Endothelial cell of umbilical vein (primary cell): ENCODE data around the gene SPG11. TPM values are rescaled to one million over a fixed set of nuclear protein-coding genes. Genes with fewer than 3 reads are reported as not detected.

ENCODE experiments used
- BruUV-seq: library from RNA; stranded (reverse); fragments of 400-500 nt; replicated peaks from 2 replicates; lab custom pipeline; 2021; lab: Mats Ljungman, UMichigan
- CTCF ChIA-PET: fragments of 300-600, 350-600 bp; sonication (Branson Sonifier 250); formaldehyde crosslinking; loops from one replicate; lab custom pipeline; 2021; ENCODE audit warnings: antibody characterized with exemption, inconsistent platforms; lab: Charles Lee
- POLR2A ChIA-PET: fragments of 300-600, 350-600 bp; sonication (Branson Sonifier 250); formaldehyde crosslinking; loops from one replicate; lab custom pipeline; 2021; ENCODE audit warnings: antibody characterized with exemption, inconsistent platforms; lab: Charles Lee
- DNase-seq: peaks from one replicate; pipeline ENCODE4 v3.0.0-alpha.2; 2011; ENCODE audit warnings: low read depth, low spot score
- FAIRE-seq: peaks from 2 replicates; lab custom pipeline; 2011; peaks lifted over from hg19 to GRCh38; lab: Jason Lieb, UNC
- H2AFZ ChIP-seq: 2 replicates; pipeline ENCODE4 v1.6.0; 2012; ENCODE audit warnings: low read depth, low read length, control low read depth, inconsistent platforms
- H3K27ac ChIP-seq: 2 replicates; pipeline ENCODE4 v1.5.1; 2011; ENCODE audit warnings: low read depth, mild to moderate bottlenecking, control low read depth, low read length, moderate library complexity; ENCODE audit not compliant: insufficient read depth
- H3K27me3 ChIP-seq, 2 experiments: 2 replicates each; pipeline versions ENCODE4 v1.6.0 to v1.6.1; 2011; ENCODE audit warnings: low read length in 2 of 2, mixed read lengths in 1 of 2; ENCODE audit not compliant: control insufficient read depth in 2 of 2, insufficient read depth in 2 of 2
- H3K36me3 ChIP-seq, 2 experiments: 2 replicates in 1 of 2; 3 replicates in 1 of 2; pipeline ENCODE4 v1.5.1; 2011; ENCODE audit warnings: low read length in 2 of 2, mild to moderate bottlenecking in 1 of 2, moderate library complexity in 1 of 2; ENCODE audit not compliant: control insufficient read depth in 2 of 2, insufficient read depth in 2 of 2; ENCODE audit errors: extremely low read depth in 1 of 2
- H3K4me1 ChIP-seq: 3 replicates; pipeline ENCODE4 v1.5.1; 2011; ENCODE audit warnings: mild to moderate bottlenecking, low read length; ENCODE audit not compliant: control insufficient read depth, insufficient read depth; ENCODE audit errors: extremely low read depth
- H3K4me2 ChIP-seq: 2 replicates; pipeline ENCODE4 v1.6.1; 2011; ENCODE audit warnings: low read length, control low read depth, mixed read lengths; ENCODE audit not compliant: insufficient read depth
- H3K4me3 ChIP-seq, 3 experiments: fragments of 200-600 bp in 1 of 3; sonication (generic), shearing (Covaris generic) in 1 of 3; replicated peaks in 1 of 3; 2 replicates each; pipeline ENCODE4 v1.5.1; 2011 to 2016; ENCODE audit warnings: control low read depth in 3 of 3, low read length in 3 of 3, mild to moderate bottlenecking in 2 of 3, inconsistent platforms in 1 of 3, low read depth in 1 of 3, moderate library complexity in 1 of 3; ENCODE audit not compliant: insufficient read depth in 1 of 3
- H3K79me2 ChIP-seq: 2 replicates; pipeline ENCODE4 v1.6.0; 2012; ENCODE audit warnings: low read length, inconsistent platforms; ENCODE audit not compliant: control insufficient read depth, insufficient read depth
- H3K9ac ChIP-seq: replicated peaks from 2 replicates; pipeline ENCODE3; 2011; ENCODE audit warnings: low read length, control low read depth; ENCODE audit not compliant: insufficient read depth; ENCODE audit errors: extremely low read depth
- H3K9me1 ChIP-seq: replicated peaks from 3 replicates; pipeline ENCODE4 v1.6.0; 2011; ENCODE audit warnings: mild to moderate bottlenecking, low read length; ENCODE audit not compliant: control insufficient read depth, insufficient read depth; ENCODE audit errors: extremely low read depth
- H3K9me3 ChIP-seq: replicated peaks from 2 replicates; pipeline ENCODE4 v1.5.1; 2012; ENCODE audit warnings: low read length, inconsistent platforms; ENCODE audit not compliant: control insufficient read depth, insufficient read depth
- H4K20me1 ChIP-seq: replicated peaks from 2 replicates; pipeline ENCODE3; 2011; ENCODE audit warnings: mild to moderate bottlenecking, low read length; ENCODE audit not compliant: control insufficient read depth, insufficient read depth; ENCODE audit errors: extremely low read depth
- EZH2 ChIP-seq: IDR thresholded peaks from 2 replicates; pipeline ENCODE4 v1.6.1; 2012; ENCODE audit warnings: borderline replicate concordance, low read depth, mild to moderate bottlenecking, moderate library complexity, low read length, inconsistent platforms; ENCODE audit not compliant: severe bottlenecking
- FOS ChIP-seq: IDR thresholded peaks from 2 replicates; pipeline ENCODE4 v1.6.1; 2011; ENCODE audit warnings: mild to moderate bottlenecking, low read length, moderate library complexity, borderline replicate concordance; ENCODE audit not compliant: insufficient read depth
- GATA2 ChIP-seq: IDR thresholded peaks from 2 replicates; pipeline ENCODE4 v1.7.0; 2011; ENCODE audit warnings: low read depth, mild to moderate bottlenecking, moderate library complexity, mixed read lengths, low read length; ENCODE audit not compliant: insufficient read length, insufficient read depth
- JUN ChIP-seq: IDR thresholded peaks from 2 replicates; pipeline ENCODE4 v1.6.1; 2011; ENCODE audit warnings: borderline replicate concordance, low read depth; ENCODE audit not compliant: insufficient read length, insufficient read depth
- MYC ChIP-seq: IDR thresholded peaks from one replicate; pipeline ENCODE4 v1.6.1; 2011; ENCODE audit warnings: mild to moderate bottlenecking, low read depth, low read length
- POLR2A ChIP-seq: IDR thresholded peaks from 2 replicates; pipeline ENCODE4 v1.6.1; 2012; ENCODE audit warnings: low read depth, mild to moderate bottlenecking, control low read depth, low read length
- POLR2AphosphoS5 ChIP-seq: IDR thresholded peaks from 2 replicates; pipeline ENCODE4 v1.6.1; 2012; ENCODE audit warnings: low read depth, mild to moderate bottlenecking, control low read depth, low read length, moderate library complexity; ENCODE audit not compliant: insufficient read depth
- dilution Hi-C: fragments of 300-500 bp; cut with MboI; formaldehyde crosslinking; loops from one replicate; pipeline ENCODE4 v1.15.0; 2019; ENCODE audit warnings: low sequenced_read_pairs; ENCODE audit not compliant: extremely low pct_ligation_motif_present
- intact Hi-C: fragments of 100-400 bp; cut with micrococcal nuclease; formaldehyde crosslinking; loops from one replicate; pipeline ENCODE4 v1.10.0; 2022
- polyA plus RNA-seq, 4 experiments: library from polyadenylated mRNA; depleted of rRNA in 3 of 4; stranded (reverse) in 3 of 4; unstranded in 1 of 4; fragments of >200 nt; gene quantifications; 2 replicates each; pipeline versions ENCODE4 v1.2.1 to v1.2.3, GENCODE V29; 2011 to 2012; ENCODE audit warnings: missing spikeins in 1 of 4
- total RNA-seq: library from RNA; stranded (reverse); gene quantifications from 2 replicates; pipeline ENCODE4 v1.2.3, GENCODE V29; 2021
- TF ChIP-seq, protein P1 (sequence below): IDR thresholded peaks from 2 replicates; pipeline ENCODE4 v1.6.1; 2011; ENCODE audit not compliant: insufficient read depth, insufficient read length
- TF ChIP-seq, protein P2 (sequence below), 2 donors: IDR thresholded peaks; 1 replicate in 1 of 2; 2 replicates in 1 of 2; pipeline ENCODE4 v1.5.1; 2011; ENCODE audit warnings: low read length in 2 of 2, mild to moderate bottlenecking in 2 of 2, moderate library complexity in 2 of 2, control low read depth in 1 of 2, inconsistent platforms in 1 of 2, low read depth in 1 of 2; ENCODE audit not compliant: insufficient read depth in 1 of 2; ENCODE audit errors: extremely low read depth in 1 of 2

Gene SPG11
- total and polyA plus RNA-seq, 2 donors (not counting 3 experiments of a cell fraction or from before 2014, with no cell fraction given) = 30.7 to 53.5 TPM

DNA sequence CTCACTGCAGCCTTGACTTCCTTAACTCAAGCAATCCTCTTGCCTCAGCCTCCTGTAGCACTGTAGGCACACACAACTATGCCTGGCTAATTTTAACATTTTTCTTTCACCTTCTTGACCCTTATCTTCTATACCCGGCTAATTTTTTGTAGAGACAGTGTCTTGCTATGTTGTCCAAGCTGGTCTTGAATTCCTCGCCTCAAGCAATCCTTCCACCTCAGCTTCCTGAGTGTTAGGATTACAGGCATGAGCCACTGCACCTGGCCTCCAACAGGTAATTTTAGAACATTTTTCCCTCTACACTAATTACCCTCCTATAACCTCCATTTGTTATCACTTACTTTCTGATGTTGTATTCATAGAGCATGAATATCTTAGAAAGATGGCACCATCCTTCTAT is 60.3 kb downstream of the SPG11 start:
- no peaks in the 10 kb centered on the region for H3K79me2 ChIP-seq
- peaks cover 14% of the 10 kb centered on the region for H3K4me1 ChIP-seq
- DNase-seq = no peak
- no peaks in the 10 kb centered on the region for H4K20me1 ChIP-seq
- FAIRE-seq = no peak
- no peaks in the 10 kb centered on the region for H3K9me1 ChIP-seq
- no peaks in the 10 kb centered on the region for H3K27me3 ChIP-seq
- H3K9ac ChIP-seq = no peak overlapping the region
- dilution Hi-C loops = no loop called here
- no peaks in the 10 kb centered on the region for H3K9me3 ChIP-seq
- H3K27ac ChIP-seq = no peak overlapping the region
- TF ChIP-seq JUN (no peak), GATA2 (no peak), POLR2A (no peak), POLR2AphosphoS5 (no peak), FOS (no peak), EZH2 (no peak), MYC (no peak)
- TF ChIP-seq, protein P1, sequence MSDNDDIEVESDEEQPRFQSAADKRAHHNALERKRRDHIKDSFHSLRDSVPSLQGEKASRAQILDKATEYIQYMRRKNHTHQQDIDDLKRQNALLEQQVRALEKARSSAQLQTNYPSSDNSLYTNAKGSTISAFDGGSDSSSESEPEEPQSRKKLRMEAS = no peak
- TF ChIP-seq, protein P2, sequence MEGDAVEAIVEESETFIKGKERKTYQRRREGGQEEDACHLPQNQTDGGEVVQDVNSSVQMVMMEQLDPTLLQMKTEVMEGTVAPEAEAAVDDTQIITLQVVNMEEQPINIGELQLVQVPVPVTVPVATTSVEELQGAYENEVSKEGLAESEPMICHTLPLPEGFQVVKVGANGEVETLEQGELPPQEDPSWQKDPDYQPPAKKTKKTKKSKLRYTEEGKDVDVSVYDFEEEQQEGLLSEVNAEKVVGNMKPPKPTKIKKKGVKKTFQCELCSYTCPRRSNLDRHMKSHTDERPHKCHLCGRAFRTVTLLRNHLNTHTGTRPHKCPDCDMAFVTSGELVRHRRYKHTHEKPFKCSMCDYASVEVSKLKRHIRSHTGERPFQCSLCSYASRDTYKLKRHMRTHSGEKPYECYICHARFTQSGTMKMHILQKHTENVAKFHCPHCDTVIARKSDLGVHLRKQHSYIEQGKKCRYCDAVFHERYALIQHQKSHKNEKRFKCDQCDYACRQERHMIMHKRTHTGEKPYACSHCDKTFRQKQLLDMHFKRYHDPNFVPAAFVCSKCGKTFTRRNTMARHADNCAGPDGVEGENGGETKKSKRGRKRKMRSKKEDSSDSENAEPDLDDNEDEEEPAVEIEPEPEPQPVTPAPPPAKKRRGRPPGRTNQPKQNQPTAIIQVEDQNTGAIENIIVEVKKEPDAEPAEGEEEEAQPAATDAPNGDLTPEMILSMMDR (IDR thresholded peaks at IDR 0.05; ENCODE audit: extremely low read depth in 1 of 2, insufficient read depth in 1 of 2, low read depth in 1 of 2, low read length in 2 of 2) = no peak
- no peak overlapping the region for H2AFZ ChIP-seq
- no peak overlapping the region for H3K4me3 ChIP-seq
- intact Hi-C loops = no loop called here
- CTCF ChIA-PET = interaction anchor here (1.2 kb wide), 1 partner anchor 11 kb away, joined by 4 read pairs; no protein-coding TSS in a partner anchor
- no TSS peak for BruUV-seq
- H3K4me2 ChIP-seq = no peak overlapping the region
- H3K36me3 ChIP-seq = peaks cover 4 to 5% of the 10 kb centered on the region in 2 experiments
- POLR2A ChIA-PET = no interaction called here
